NCI-H1417 (cell line): ENCODE data around the gene M1AP.

Experiments used
- DNase-seq, 3 experiments: peaks; one replicate each; lab custom pipeline; 2025; lab: John Stamatoyannopoulos, UW

Gene M1AP

GRCh38 chr2:74524955-74525716 is 123.0 kb downstream of the M1AP start:
- DNase-seq: no peak

- DNase-seq: no peak
These were observed 124.1 kb downstream of the M1AP start for GRCh38 chr2:74524005-74524404.

- DNase-seq: no peak
These were observed 125.6 kb downstream of the M1AP start for GRCh38 chr2:74522516-74522915.

- no peak for DNase-seq
These were observed 131.5 kb downstream of the M1AP start for GRCh38 chr2:74516650-74517049.

GRCh38 chr2:74515981-74516633 is 132.0 kb downstream of the M1AP start:
- peak in 1 of 3 experiments; percentile 18 for DNase-seq

- DNase-seq: no peak
These were observed 132.7 kb downstream of the M1AP start for GRCh38 chr2:74515271-74515980.

GRCh38 chr2:74514368-74515270 is 133.5 kb downstream of the M1AP start, which contains the start of gene TLX2:
Gene TLX2, plus strand, starts transcription at chr2:74514450. Its CDS starts 357 bp downstream, at chr2:74514807.
- DNase-seq: peak in 2 of 3 experiments; percentile 58 to 65

- peak in 2 of 3 experiments; percentile 60 to 65 for DNase-seq
These were observed 134.3 kb downstream of the M1AP start for GRCh38 chr2:74513605-74514367.

- DNase-seq: no peak
These were observed 135.2 kb downstream of the M1AP start for GRCh38 chr2:74512744-74513604.

- no peak for DNase-seq
These were observed 136.8 kb downstream of the M1AP start for GRCh38 chr2:74511104-74511989.

GRCh38 chr2:74510272-74510671 is 137.9 kb downstream of the M1AP start:
- no peak for DNase-seq

- peak in 1 of 3 experiments; percentile 94 for DNase-seq
These were observed 140.1 kb downstream of the M1AP start for GRCh38 chr2:74507926-74508520.
